Epithelial cell of proximal tubule (primary cell): ENCODE measurements around the gene SOAT2. TPM values are rescaled to one million over a fixed set of nuclear protein-coding genes. Genes with fewer than 3 reads are reported as not detected.

Source experiments
- DNase-seq: peaks from one replicate; pipeline ENCODE4 v3.0.0-alpha.2; 2011; ENCODE audit warnings: low read depth
- H3K4me3 ChIP-seq: 2 replicates; pipeline ENCODE4 v1.5.1; 2011; ENCODE audit warnings: low read depth, mild to moderate bottlenecking, low read length
- CTCF ChIP-seq: conservative IDR thresholded peaks from 2 replicates; pipeline ENCODE4 v1.5.1; 2012; ENCODE audit warnings: low read depth, mild to moderate bottlenecking, low read length
- total RNA-seq: library from RNA; depleted of rRNA; stranded (reverse); fragments of >200 nt; gene quantifications from 2 replicates; pipeline ENCODE4 v1.2.3, GENCODE V29; 2015

The SOAT2 gene
- total RNA-seq, 1 donor from 2014 or later = not detected

DNA sequence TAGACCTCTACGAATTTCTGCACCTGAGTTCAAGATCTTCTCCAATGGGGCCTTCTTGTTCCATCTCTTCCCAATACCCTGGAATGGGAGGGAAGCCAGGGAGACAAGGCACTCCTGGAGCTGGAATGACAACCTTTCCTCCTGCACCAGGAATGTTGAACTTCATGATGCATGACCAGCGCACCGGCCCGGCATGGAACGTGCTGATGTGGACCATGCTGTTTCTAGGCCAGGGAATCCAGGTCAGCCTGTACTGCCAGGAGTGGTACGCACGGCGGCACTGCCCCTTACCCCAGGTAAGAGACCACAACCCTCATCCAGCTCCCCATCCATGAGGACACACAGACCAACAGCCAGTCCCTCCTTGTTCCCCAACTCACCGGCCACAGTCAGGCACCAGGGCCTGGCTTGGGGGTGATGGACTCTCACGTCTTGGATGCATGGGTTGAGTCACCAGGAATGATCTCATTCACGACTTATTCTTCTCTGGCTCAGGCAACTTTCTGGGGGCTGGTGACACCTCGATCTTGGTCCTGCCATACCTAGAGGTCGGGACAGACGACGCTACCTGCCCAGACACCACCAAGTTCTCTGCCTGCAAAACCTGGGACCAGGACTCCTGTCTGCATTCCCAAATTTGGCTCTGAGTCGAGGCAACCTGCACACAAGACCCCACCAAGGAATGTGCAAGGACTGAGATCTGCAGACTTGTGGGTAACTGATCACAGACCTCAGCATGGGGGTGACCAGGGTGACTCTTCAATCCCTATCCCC lies 20.5 kb downstream of the SOAT2 start:
- no peak overlapping the region for H3K4me3 ChIP-seq
- TF ChIP-seq CTCF = no peak
- DNase-seq = no peak

DNA sequence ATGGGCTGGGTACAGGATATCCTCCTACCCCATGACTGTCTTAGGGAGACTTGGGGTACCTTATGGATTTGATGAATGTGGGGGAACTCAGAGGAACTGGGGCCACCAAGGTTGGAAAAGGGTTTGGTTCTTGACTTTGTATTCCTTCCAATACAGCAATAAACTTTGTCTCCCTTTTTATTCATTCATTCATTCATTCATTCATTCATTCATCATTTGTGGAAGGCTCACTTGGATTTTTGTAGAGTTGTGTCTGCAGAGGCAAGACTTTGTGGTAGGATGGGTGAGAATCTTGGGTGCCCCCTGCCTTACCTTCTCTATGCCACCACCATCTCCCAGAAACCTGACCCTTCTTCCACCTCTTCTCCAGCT lies 21.1 kb downstream of the SOAT2 start:
- TF ChIP-seq CTCF = no peak
- no peak for DNase-seq
- H3K4me3 ChIP-seq = no peak overlapping the region

GRCh38 chr12:53127169-53127568 lies 23.9 kb downstream of the SOAT2 start:
- DNase-seq = no peak
- TF ChIP-seq CTCF = no peak
- no peak overlapping the region for H3K4me3 ChIP-seq

GRCh38 chr12:53128780-53129569 lies 25.7 kb downstream of the SOAT2 start:
- no peak for DNase-seq
- no peak for TF ChIP-seq CTCF
- H3K4me3 ChIP-seq = no peak overlapping the region

GRCh38 chr12:53131844-53132243 lies 28.6 kb downstream of the SOAT2 start:
- no peak overlapping the region for H3K4me3 ChIP-seq
- TF ChIP-seq CTCF = no peak

DNA sequence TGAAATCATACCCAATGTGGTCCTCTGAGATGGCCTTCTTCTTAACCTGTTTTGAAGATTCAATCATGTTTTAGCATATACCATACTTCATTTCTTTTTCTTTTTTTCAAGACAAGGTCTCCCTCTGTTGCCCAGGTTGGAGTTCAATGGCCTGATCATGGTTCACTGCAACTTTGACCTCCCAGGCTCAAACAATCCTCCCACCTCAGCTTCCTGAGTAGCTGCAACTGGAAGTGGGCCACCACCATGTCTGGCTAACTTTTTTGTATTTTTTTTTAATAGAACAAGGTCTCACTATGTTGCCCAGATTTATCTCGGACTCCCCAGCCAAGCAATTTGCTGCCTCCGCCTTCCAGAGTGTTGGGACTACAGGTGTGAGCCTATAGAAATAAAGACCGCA lies 30.4 kb downstream of the SOAT2 start:
- no peak for DNase-seq
- no peak for TF ChIP-seq CTCF
- no peak overlapping the region for H3K4me3 ChIP-seq

More at GRCh38 chr12:53131844-53132243, 28.6 kb downstream of the SOAT2 start:
- DNase-seq = no peak

DNA sequence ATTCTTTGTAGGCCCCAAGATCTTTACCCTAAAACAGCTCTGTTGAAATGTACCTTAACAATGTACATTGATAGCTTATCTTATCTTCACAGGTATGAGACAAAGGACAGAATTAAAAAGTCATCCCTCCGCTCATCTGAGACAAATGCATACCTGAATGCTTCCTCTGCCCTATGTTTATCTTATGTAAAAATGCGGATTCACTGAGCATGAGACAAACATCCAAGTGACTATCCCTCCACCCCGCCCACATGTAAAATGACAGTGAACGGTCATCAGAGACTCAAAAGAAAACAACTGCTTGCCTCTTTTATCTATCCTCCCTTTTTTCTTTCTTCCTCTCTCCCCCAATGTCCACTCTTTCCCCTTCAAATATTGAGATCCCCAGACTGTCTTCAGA lies 40.1 kb downstream of the SOAT2 start:
- H3K4me3 ChIP-seq = no peak overlapping the region
- no peak for DNase-seq
- TF ChIP-seq CTCF = no peak
